Smooth muscle cell (in vitro differentiated cells): ENCODE results near the gene NUF2. TPM values are rescaled to one million over a fixed set of nuclear protein-coding genes. Genes with fewer than 3 reads are reported as not detected.

Experiments used
- DNase-seq: peaks from one replicate; lab custom pipeline; 2025; ENCODE audit not compliant: unreplicated experiment; lab: John Stamatoyannopoulos, UW
- H2AFZ ChIP-seq: fragments of 200-600 bp; sonication (generic); 2 replicates; pipeline ENCODE4 v1.6.0; 2016; ENCODE audit warnings: antibody characterized with exemption, low read depth, mild to moderate bottlenecking
- H3F3A ChIP-seq: fragments of 200-600 bp; sonication (generic); 2 replicates; pipeline ENCODE4 v1.6.0; 2017; ENCODE audit warnings: antibody characterized with exemption, low read depth
- H3K27ac ChIP-seq: fragments of 200-600 bp; sonication (generic); 2 replicates; pipeline ENCODE4 v1.5.1; 2016; ENCODE audit warnings: low read depth, mild to moderate bottlenecking
- H3K27me3 ChIP-seq: fragments of 200-600 bp; sonication (generic); 2 replicates; pipeline ENCODE4 v1.6.1; 2016; ENCODE audit warnings: low read depth, mild to moderate bottlenecking
- H3K36me3 ChIP-seq: fragments of 200-600 bp; sonication (generic); 2 replicates; pipeline ENCODE4 v1.5.1; 2016; ENCODE audit warnings: low read depth
- H3K4me1 ChIP-seq: fragments of 200-600 bp; sonication (generic); 2 replicates; pipeline ENCODE4 v1.5.1; 2016; ENCODE audit warnings: low read depth
- H3K4me2 ChIP-seq: fragments of 200-600 bp; sonication (generic); 2 replicates; pipeline ENCODE4 v1.6.0; 2016; ENCODE audit warnings: mild to moderate bottlenecking
- H3K4me3 ChIP-seq: fragments of 200-600 bp; sonication (generic); 2 replicates; pipeline ENCODE4 v1.5.1; 2016; ENCODE audit warnings: mild to moderate bottlenecking
- H3K79me2 ChIP-seq: fragments of 200-600 bp; sonication (generic); 2 replicates; pipeline ENCODE4 v1.6.0; 2016; ENCODE audit warnings: low read depth, mild to moderate bottlenecking
- H3K9ac ChIP-seq: fragments of 200-600 bp; sonication (generic); 2 replicates; pipeline ENCODE4 v1.6.0; 2016; ENCODE audit warnings: low read depth
- H3K9me3 ChIP-seq: fragments of 200-600 bp; sonication (generic); replicated peaks from 2 replicates; pipeline ENCODE4 v1.5.1; 2016; ENCODE audit warnings: low read depth
- H4K20me1 ChIP-seq: fragments of 200-600 bp; sonication (generic); 2 replicates; pipeline ENCODE4 v1.6.0; 2016; ENCODE audit warnings: low read depth
- CTCF ChIP-seq: fragments of 200-600 bp; sonication (generic); IDR thresholded peaks from 2 replicates; pipeline ENCODE4 v1.5.1; 2017; ENCODE audit warnings: borderline replicate concordance, mild to moderate bottlenecking, antibody characterized with exemption; ENCODE audit not compliant: insufficient read depth, poor library complexity, severe bottlenecking
- WGBS: methylation state at CpG from one replicate; pipeline ENCODE4 v1.1.7; 2016; ENCODE audit warnings: low lambda C conversion rate; 5-methylcytosine and 5-hydroxymethylcytosine counted together
- polyA plus RNA-seq: library from polyadenylated mRNA; unstranded; fragments of >200 nt; fragmentation: Nextera tagmentation; extraction: Ambion mirVana; gene quantifications from 2 replicates; pipeline ENCODE4 v1.2.1, GENCODE V29; 2016
- total RNA-seq: library from RNA; depleted of rRNA; stranded (reverse); fragments of >200 nt; gene quantifications from 2 replicates; pipeline ENCODE4 v1.2.3, GENCODE V29; 2014

Gene NUF2
- total and polyA plus RNA-seq, 2 experiments from 2014 or later: 3.1 to 6.2 TPM

- no peak for DNase-seq
- H3K4me2 ChIP-seq: no peak overlapping the region
- WGBS: 96% methylated on average over 5 of the region's 5 CpGs
- no peaks in the 10 kb centered on the region for H4K20me1 ChIP-seq
- no peaks in the 10 kb centered on the region for H3K79me2 ChIP-seq
- peaks cover 3% of the 10 kb centered on the region for H3K36me3 ChIP-seq
- no peak for TF ChIP-seq CTCF
- H3F3A ChIP-seq: no peaks in the 10 kb centered on the region
- H3K4me1 ChIP-seq: peaks cover 4% of the 10 kb centered on the region
- no peak overlapping the region for H2AFZ ChIP-seq
- H3K9me3 ChIP-seq: no peaks in the 10 kb centered on the region
- H3K9ac ChIP-seq: no peak overlapping the region
- H3K27ac ChIP-seq: no peak overlapping the region
- H3K27me3 ChIP-seq: no peaks in the 10 kb centered on the region
- H3K4me3 ChIP-seq: no peak overlapping the region
Observed at GRCh38 chr1:163303561-163303960, 18.2 kb upstream of the NUF2 start.

- Histone ChIP-seq H2AFZ (no peak overlapping the region), H4K20me1 (no peaks in the 10 kb centered on the region), H3K9ac (no peak overlapping the region), H3K4me3 (no peak overlapping the region), H3F3A (no peaks in the 10 kb centered on the region), H3K27ac (no peak overlapping the region), H3K27me3 (no peaks in the 10 kb centered on the region), H3K4me2 (no peak overlapping the region), H3K79me2 (no peaks in the 10 kb centered on the region), H3K4me1 (no peaks in the 10 kb centered on the region), H3K9me3 (no peaks in the 10 kb centered on the region), H3K36me3 (peaks cover under 1% of the 10 kb centered on the region)
- no peak for TF ChIP-seq CTCF
- no peak for DNase-seq
- 100% methylated on average over 1 of the region's 1 CpG for WGBS
Observed at GRCh38 chr1:163305441-163305840, 16.3 kb upstream of the NUF2 start.

- no peak overlapping the region for H2AFZ ChIP-seq
- no peak for TF ChIP-seq CTCF
- H3K79me2 ChIP-seq: no peaks in the 10 kb centered on the region
- no peak overlapping the region for H3K4me3 ChIP-seq
- no peak overlapping the region for H3K4me2 ChIP-seq
- no peaks in the 10 kb centered on the region for H3F3A ChIP-seq
- no peaks in the 10 kb centered on the region for H4K20me1 ChIP-seq
- H3K27me3 ChIP-seq: no peaks in the 10 kb centered on the region
- no peaks in the 10 kb centered on the region for H3K4me1 ChIP-seq
- no peaks in the 10 kb centered on the region for H3K9me3 ChIP-seq
- no peak overlapping the region for H3K9ac ChIP-seq
- no peak overlapping the region for H3K27ac ChIP-seq
- no peaks in the 10 kb centered on the region for H3K36me3 ChIP-seq
- 74% methylated on average over 5 of the region's 5 CpGs for WGBS
- DNase-seq: no peak
Observed at GRCh38 chr1:163307479-163308171, 14.1 kb upstream of the NUF2 start.

GRCh38 chr1:163308811-163309210 is 12.9 kb upstream of the NUF2 start:
- H3K79me2 ChIP-seq: no peaks in the 10 kb centered on the region
- WGBS: 100% methylated on average over 1 of the region's 1 CpG
- no peak for TF ChIP-seq CTCF

More at GRCh38 chr1:163308811-163309210, 12.9 kb upstream of the NUF2 start:
- Histone ChIP-seq H3K9ac (no peak overlapping the region), H3K4me3 (no peak overlapping the region), H4K20me1 (no peaks in the 10 kb centered on the region), H3F3A (no peaks in the 10 kb centered on the region), H3K4me1 (no peaks in the 10 kb centered on the region), H3K4me2 (no peak overlapping the region), H2AFZ (no peak overlapping the region), H3K27ac (no peak overlapping the region), H3K27me3 (no peaks in the 10 kb centered on the region), H3K9me3 (no peaks in the 10 kb centered on the region), H3K36me3 (no peaks in the 10 kb centered on the region)
- DNase-seq: no peak
